ENCODE data around the gene ADIG.

DNA sequence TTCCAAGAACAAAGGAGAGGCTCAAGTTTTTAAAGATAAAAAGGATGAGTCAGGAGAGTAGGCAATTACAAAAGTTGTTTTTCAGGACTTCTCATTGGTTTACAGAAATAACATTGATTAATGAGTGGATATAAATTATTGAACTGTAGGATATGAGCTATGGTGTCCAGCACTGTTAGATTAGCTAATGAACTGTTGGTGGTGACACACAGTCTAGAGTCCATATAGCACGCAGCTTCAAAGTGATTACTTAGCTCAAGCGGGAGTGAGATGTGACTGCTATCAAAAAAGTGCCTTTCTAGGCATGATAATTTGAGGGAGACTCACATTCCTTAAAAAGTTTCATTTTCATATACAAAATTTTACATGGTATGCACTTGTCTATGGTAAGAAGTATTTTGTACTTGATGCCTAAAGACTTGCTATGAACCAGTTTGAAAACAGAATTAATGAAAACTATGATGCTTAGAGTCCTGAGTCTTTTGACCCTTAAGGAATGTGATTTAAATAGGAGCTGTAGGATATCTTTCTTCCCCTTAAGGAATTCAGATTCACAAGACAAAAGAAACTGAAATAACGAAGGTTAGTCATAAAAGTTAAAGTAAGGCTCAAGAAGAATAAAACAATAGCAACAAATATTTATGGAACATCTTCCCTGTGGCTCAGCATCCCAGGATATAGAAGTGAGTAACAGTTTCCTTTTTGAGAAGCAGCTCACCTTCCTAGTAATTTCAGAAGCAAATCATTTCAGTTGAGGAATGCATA, 22.2 kb upstream of the ADIG start:
- TF ChIP-seq, protein P1, sequence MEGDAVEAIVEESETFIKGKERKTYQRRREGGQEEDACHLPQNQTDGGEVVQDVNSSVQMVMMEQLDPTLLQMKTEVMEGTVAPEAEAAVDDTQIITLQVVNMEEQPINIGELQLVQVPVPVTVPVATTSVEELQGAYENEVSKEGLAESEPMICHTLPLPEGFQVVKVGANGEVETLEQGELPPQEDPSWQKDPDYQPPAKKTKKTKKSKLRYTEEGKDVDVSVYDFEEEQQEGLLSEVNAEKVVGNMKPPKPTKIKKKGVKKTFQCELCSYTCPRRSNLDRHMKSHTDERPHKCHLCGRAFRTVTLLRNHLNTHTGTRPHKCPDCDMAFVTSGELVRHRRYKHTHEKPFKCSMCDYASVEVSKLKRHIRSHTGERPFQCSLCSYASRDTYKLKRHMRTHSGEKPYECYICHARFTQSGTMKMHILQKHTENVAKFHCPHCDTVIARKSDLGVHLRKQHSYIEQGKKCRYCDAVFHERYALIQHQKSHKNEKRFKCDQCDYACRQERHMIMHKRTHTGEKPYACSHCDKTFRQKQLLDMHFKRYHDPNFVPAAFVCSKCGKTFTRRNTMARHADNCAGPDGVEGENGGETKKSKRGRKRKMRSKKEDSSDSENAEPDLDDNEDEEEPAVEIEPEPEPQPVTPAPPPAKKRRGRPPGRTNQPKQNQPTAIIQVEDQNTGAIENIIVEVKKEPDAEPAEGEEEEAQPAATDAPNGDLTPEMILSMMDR (conservative IDR thresholded peaks at IDR 0.05 in 1 of 2, IDR thresholded peaks at IDR 0.05 in 1 of 2; ENCODE audit: extremely low read depth in 1 of 2, insufficient read depth in 1 of 2, low read depth in 1 of 2, low read length in 2 of 2): no peak
- TF ChIP-seq EZH2 (IDR thresholded peaks at IDR 0.05; ENCODE audit: borderline replicate concordance, low read length): no peak

Data from mammary epithelial cell (primary cell).